HG03066 (cell line): ENCODE results near the gene LYL1.

ENCODE experiments used
- ATAC-seq: cut with Tn5 transposase; IDR thresholded peaks from one replicate; pipeline ENCODE4 v1.9.1; 2021; ENCODE audit warnings: low read depth; ENCODE audit not compliant: unreplicated experiment

The LYL1 gene

DNA sequence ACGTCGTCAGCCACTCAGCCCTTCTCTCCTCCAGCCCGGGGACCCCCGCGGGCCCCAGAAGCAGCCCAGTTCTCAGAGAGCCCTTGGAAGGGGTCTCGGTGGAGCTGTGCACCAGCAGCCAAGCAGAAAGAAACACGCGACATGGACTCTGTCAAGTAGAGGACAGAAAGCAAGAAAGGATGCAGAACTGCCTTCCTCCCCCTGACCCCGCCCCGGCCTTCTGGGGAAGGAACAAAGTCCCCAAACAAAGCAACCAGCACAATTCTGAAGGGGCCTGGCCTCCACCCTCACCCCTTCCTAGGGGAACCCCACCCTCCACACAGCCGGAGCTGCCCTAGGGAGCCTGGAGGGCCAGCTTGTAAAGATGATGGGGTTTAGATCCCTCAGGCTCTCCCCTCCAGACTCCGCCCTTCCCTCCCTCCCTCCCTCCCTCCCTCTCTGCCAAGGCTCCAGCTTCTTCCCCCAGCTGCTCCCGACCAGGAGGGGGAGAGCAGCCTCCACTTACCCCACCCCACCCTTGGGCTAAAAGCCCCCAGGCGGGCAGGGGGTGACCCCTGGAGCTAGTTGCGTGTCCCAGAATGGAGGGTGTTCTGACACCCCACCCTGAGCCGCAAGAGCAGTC is 7.8 kb downstream of the LYL1 start:
- ATAC-seq, result no peak

DNA sequence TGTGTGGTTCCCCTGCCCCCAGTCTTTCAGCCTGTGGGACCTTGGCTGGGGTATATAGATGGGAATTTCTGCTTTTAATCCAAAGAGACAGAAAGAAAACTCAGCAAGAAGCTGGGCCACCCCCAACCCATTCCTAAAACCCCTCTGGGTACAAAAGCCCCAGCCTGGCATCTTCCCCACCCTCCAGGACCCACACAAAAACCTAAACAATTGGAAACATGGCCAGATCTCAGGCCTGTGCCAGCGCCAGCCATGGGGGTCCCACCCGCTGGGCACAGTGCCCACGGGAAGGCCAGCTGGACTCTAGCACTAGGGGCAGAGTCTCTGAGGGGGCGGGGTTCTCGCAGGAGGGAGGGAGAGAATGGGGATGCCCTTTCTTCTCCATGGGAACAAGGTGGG is 8.6 kb downstream of the LYL1 start:
- ATAC-seq, result no peak

DNA sequence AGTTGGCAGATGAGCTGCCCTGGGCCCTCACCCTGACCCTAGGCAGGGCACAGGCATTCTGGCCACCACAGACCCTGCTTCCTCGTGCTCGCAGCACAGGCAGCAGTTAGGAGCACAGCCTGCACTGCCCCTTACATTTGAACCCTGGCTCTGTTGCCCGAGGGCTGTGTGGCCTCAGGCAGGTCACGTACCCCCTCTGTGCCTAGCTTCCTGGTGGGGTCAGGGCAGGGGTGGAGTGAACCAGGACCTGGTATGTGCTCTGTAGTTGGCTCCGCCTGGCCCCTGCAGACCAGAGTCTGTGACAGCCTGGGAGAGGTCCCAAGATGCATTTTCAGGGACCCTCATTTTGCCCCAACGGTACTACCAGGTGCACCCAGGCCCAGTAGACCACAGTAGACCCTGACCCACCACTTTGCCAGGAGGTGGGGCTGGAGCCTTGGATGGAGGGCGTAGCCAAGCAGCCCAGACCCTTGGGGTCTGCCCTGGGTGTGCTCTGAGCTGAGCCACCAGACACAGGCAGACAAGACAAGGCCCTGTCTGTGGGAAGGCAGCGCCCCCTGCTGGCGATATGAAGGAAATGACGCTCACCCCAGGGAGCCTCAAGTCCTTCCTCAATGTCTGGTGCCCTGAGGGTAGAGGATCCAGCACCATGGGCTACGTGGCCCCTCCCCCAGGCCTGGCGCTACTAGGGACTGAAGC is 9.1 kb downstream of the LYL1 start:
- no peak for ATAC-seq

DNA sequence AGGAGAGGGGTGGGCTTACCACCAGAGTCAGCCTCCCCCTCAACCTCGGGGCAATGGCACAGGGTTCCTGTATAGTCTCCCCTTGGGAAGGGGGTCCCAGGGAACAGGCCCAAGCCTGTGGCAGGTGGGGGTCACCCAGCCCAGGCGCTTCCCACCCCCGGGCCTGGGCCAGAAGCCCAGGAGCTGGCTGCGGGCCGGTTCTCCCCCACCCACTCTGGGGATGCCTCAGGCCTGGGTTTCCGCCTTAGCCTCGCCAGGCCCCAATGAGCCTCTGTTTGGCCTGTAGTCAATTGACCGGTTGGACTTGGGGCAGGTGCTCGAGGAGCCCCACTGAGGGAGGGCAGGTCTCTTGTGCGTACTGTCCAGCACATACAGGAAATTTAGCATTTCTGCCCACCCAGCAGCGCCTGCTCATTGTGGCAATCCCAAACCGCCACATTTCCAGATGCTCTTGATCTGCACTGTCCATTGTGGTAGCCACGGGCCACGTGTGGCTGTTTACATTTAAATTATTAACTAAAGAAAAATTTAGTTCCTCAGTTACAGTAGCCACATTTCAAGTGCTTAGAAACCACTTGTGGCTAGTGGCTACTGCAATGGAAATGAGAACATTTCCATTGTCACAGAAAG is 9.9 kb downstream of the LYL1 start:
- no peak for ATAC-seq

DNA sequence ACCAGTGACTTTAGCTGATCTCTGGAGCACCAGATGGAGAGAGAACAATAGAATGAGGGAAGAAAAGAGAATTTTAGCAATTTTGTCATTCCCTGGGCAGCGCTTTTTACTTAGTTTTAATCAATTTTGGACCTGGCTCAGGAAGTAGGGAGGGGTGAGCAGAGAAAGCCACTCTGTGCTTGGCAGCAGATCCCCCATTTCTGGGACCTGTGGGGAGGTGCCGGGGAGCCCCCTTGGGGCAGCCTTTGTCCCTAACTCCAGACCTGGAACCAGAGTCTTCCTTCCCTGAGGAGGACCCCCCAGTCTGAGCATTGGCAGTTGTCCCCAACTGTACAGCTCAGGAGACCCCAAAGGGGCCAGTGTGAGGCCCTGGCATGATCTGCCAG is 10.5 kb downstream of the LYL1 start:
- no peak for ATAC-seq

DNA sequence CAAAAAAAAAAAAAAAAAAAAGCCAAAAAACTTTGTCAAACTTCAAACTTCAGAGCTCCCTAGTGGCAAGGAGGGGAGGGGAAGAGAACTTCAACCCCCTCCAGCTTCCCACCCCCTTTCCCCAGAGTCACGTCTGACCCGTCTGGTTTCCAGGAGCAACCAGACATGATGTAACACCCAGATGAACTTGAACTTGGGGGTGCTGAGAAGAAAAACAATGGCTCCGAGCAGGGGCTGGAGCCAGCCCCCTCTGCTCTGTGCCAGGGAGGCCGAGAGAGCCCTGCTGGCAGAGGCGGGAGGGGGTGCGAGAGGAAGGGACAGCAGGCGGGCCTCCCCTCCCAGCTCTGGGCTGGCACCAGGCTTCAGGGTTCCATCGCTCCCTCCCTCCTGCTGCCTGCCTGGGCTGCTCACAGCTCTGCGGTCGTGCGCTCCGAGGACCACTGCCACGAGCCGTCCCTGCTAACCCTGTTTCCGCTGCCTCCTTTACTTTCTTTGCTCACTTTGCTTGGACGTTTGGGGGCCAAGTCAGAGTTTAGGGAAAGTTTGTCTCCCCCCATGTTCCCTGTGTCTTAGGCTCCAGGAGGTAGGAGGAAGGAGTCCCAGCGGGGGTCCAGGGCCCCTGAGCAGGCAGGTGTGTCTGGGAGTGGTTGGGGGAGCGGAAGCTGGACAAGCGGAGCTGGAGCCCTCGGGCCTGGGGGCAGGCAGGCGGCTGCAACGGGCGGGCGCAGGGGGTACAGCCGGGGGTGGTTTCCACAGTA is 11.1 kb downstream of the LYL1 start:
- no peak for ATAC-seq

DNA sequence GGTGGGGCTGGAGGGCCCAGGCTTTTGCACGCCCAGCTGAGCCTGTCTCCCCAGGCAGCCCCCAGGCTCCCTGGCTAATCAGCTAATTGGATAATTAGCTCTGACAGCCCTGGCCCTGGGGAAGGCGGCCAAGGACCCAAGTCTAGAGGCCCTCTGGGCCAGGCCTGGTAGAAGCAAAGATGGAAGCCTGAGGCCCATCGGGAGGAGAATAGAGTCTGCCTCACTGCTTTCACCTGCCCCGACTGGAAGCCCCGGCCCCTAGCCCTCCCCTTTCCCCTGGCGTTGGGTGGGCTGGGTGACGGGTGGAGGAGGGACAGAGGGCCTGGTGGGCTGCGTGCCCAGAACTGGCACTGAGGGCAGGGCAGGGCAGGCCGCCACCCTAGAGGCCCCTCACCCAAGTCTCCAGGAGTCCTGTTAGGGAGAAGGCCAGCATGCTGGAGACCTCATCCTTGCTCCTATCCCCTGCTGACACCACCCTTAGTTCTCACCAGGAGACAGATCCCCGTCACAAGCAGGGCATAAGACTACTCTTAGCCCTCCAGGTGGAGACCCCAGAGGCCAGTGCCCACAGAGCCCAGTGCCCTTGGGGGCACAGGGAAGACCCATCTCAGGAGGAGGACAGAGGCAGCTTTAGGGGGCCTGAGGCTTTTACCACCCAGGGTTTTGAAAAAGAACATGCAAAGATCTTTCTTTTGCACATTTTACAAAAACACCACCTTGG is 12.0 kb downstream of the LYL1 start:
- ATAC-seq, result no peak

DNA sequence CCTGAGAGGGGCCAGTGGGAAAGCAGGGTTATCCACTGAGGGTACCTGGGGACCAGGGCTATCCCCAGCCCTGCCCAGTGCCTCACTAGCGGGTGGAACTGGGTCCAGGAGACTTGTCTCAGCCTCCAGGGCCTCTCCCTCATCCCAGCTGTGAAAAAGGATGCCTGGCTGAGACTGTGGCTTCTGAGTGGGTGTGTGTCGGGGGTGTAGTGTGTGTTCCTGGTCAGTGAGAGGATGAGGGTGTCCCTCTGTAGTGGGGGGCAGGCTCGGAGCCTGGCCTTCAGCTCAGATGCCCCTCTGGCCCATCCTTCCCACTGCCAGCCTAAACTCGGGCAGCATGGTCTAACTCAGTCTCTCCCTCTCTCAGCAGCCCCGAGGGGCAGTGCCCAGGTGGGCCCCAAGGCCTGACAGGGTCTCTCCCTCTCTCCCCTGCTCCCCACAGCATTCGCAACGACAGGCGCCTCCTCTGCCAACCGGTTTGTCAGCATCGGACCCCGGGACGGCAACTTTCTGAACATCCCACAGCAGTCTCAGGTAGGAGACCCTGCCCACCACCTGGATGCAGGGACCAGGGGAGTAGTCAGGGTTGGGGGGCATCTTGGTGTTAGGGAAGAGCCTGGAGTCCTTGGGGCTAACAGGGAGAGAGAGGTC is 12.7 kb downstream of the LYL1 start:
- no peak for ATAC-seq

DNA sequence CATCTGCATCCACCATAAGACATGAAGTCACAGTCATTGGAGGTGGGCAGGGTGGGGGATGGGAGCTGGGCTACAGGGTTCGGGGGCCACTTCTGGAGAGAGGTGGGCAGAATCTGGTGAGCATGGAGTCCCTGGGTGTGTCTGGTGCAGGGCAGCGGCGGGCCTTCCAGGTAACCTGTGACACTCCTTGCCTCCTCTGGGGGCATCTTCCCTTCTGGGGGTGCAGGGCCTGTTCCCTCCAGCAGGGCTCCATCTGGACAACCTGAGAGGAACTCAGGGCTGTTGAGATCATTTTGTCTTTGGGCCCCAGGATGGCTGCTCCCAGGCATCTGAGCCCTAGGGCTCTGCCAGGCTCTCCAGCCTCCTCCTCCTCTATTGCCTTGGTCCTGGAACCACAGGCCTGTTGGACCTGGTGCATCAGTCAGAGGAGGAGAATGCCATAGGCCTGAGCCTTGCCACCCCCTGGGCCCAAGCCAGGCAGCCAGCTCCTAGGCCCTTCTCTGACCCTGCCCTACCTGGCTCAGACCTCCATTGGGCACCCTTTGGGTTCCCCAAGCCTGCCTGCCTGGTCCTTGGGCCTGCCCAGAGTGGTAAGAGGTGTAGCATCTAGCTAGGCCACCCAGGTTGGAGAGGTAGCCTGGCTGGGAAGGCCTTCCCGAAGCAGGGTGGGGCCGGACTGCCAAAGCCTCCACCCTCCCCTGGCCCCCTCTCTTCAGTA is 13.4 kb downstream of the LYL1 start:
- no peak for ATAC-seq

DNA sequence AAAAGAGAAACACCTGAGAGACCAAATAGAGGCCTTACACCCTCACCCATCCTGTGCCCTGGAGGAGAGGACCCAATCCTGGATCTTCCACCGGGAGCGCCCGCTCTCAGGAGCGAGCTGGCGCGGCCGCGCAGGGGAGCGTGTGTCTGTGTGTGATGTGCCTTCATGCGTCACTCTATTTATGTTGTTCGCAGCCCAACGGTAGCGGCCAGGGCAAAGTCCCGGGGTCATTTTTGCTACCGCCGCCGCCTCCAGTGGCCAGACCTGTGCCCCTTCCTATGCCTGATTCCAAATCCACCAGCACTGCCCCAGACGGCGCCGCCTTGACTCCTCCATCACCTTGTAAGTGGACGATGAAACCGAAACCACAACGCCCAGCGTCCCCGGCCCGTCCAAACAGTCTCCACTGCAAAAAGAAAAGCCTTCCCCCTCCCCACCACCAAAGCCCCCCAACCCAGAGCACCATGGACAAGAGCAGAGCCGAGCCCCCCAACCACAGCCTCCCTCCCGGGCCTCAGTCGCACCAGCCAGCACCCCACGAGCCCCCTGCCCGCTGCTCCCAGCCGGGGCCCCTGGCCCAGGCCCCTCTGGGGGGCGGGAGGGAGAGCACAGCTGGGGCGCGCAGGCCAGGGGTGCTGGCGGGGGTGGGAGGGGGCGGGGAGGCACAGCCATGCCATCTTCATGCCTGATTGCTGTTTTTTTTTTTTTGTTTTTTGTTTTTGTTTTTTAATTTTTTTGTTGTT is 14.7 kb downstream of the LYL1 start:
- ATAC-seq, result no peak

DNA sequence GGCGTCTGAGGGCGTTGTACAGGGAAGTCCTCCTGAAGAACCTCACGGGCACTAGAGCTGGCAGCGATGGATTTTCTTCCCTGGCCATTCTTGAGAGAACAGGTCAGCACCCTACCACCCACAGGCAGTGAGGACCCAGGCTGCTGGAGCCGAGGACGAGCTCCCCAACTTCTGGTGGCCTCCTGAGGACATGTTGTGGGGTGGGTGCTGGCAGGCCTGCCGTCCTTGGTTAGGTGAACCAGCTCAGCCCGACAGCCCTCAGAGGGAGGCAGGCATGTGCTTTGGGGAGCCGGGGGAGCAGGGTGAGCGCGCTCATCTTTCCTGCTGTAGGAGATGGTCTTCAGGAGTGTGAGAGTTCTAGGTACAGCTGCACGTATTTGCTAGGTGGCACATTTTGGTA is 15.4 kb downstream of the LYL1 start:
- no peak for ATAC-seq

DNA sequence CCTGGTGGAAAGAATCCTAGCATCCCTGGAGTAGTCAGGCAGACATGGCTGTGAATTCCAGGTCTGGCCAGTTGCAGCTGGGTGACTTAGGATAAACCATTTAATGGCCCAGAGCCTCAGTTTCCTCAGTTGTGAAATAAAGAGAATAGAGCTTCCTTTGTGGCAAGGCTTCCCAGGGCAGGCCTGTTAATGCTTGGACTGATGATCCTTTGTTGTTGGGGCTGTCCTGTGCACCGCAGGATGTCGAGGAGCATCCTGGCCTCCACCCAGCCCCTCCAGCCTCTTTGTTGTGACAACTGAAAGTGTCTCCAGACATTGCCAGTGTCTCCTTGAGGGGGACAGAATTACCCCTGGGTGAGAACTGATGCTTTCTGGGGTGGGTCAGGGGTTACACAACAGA is 16.3 kb downstream of the LYL1 start:
- ATAC-seq, result no peak

DNA sequence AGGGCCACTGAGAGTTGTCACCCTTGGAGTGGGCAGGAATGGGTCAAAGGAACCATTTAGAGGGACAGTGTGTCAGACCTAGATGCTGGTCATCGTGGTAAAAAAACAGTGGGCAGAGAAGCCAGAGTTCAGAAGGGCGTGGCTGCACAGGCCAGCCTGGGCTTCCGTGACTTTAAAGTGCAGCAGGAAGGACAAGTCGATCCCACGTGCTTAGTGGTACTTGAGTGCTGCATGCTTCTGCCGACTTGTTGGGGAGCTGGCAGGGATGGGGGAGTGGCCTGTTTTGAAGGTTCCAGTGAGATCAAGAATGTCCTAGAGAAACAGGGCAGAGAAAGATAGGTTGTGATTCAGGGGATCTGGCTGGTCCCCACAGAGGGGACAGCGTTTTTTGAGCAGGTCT is 17.0 kb downstream of the LYL1 start:
- no peak for ATAC-seq

DNA sequence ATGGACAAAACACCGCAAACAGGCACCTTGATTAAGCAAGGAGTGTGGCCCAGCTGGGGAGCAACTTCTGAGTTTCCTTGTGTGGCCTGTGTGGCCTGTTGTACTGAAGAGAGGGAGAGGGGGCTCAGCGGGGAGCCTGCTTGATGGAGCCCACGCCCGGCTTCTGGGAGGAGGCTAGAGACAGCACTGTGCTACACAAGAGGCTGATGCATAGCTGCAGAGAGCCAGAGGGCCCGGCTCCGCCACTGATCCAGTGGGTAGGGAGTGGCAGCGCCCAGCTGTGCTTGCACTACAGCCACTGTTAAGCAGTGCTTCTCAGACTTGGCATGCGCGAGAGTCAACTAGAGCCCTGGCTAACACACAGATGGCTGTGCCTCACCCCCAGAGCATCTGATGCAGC is 19.0 kb downstream of the LYL1 start:
- no peak for ATAC-seq

DNA sequence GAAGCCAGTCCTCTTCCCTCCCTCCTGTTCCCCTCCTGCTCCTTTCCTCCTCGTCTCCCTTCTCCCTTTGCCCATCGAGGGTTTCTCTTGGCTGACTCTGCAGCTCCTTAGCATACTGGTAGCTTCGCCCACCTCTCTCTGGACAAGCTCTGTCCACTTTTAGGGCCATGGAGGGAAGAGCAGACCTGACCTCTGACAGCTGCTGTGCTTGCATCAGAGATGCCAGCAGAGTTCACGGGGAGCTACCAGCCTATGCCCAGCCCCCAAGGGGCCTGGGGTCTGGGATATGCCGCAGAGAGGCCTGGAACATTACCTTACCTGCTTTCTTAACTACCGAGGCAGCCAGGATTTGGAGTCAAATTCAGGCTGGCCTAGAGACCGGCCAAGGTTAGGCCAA is 19.7 kb downstream of the LYL1 start:
- ATAC-seq, result no peak

DNA sequence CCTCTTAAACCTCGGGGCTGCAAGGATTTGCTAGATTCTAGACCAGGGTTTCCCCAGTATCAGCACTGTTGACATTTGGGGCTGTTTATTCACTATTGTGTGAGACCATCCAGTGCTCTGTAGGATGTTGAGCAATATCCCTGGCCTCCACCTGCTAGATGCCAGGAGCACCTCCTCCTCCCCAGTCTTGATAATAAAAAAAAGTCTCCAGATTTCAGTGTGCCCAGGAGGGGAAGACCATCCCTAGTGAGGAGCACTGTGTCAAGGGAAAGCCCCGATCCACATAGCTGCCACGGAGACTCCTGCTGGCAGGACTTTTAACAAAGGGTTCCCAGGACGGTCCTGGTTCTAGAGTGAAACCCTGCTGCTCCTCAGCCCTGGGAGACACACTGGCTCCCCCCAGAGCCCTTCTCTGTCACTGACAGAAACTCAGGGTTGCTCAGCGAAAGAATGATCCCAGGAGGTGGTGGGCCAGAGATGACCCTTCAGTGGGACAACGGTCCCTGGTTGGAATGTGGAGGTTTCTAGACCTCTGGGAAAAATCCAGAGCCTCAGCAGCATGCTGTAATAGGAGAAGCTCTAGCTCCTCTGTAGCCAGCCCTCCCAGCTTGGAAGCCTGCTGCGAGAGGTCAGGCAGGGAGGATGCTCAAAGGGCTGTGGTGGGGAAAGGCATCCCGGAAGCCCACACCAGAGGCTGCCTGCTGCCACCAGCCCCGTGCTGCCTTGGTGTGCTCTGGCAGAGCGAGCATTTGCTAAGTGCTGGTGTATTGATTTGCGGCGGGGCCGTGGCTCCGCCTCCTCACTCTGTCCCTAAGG is 20.3 kb downstream of the LYL1 start:
- ATAC-seq, result no peak

DNA sequence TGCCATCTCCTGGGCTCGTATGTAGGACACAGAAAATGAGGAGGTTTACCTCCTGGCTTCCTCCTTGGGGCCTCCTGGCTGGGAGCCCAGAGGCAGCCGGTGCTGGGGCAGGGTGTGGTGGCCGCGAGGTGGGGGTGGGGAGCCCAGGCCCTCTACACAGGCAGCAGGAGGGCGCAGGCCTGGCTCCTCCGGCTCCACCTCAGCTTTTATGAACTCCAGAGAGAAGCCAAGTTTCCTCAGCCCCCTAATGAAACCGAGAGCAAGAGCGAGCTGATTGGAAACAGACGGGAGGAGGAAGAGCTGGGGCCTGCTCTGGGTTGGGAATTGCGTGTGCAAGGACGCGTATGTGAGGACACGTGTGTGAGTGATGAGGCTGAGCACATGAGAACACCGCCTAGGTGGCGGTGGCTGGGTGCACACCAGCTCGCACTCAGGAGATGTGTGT is 23.1 kb downstream of the LYL1 start:
- ATAC-seq, result no peak

DNA sequence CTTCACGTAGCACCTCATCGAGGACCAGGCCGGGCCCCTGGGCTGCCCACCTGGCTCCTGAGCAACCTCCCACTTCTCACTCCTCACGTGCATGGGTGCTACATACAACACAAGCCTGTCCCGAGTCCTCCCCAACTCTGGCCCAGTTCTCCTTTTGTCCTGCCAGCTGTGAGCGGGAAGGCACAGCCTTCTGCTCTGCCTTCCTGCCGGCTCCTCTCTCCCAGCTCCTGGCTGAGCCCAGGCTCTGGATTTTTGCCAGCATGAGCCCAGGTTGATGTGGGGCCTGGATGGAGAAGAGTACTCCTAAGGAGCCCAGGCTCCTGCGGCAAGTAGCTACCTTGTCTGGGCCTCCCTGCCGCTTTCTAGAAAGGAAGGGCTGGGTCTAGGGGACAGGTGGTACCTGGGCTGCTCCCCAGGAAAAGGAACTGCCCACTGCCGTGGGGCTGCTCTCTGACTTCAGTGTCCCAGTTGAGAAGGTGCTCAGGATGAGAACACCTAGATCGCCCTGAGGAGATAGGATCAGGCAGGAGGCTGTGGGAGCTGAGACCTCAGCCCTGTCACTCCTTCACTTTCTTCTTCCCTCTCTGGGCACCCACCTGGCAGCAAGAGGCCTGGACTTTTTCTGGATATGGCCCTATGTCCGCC is 23.6 kb downstream of the LYL1 start:
- ATAC-seq, result no peak
